ENCODE data around the gene STX7. TPM values are rescaled to one million over a fixed set of nuclear protein-coding genes. Genes with fewer than 3 reads are reported as not detected.

Gene STX7
- total RNA-seq, 1 donor from 2014 or later: 84.5 TPM

GRCh38 chr6:132506869-132507808 is 5.8 kb downstream of the STX7 start:
- DNase-seq: no peak

- DNase-seq: no peak
Measured at GRCh38 chr6:132506461-132506860, 6.5 kb downstream of the STX7 start.

GRCh38 chr6:132505158-132505557 is 7.8 kb downstream of the STX7 start:
- no peak for DNase-seq

- no peak for DNase-seq
Measured at GRCh38 chr6:132504757-132505156, 8.2 kb downstream of the STX7 start.

GRCh38 chr6:132499757-132500156 is 13.2 kb downstream of the STX7 start:
- DNase-seq: no peak

DNA sequence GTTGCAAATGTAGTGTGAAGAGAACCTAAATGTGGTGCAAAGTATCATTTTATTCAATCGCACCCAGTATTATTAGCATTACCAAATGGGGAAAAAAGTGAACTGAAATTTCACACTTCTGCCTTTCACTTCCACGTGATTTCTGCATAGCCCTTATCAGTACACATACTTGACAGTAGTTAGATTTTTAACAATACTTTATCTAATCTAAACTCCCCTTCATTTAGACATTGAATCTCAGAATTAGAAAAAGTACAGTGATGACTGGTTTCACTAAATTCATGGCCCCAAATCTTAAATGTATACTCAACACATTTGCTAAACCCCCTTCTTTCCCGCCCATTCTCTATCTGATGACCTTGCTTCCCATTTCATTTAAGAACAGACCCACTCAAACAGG is 14.3 kb downstream of the STX7 start:
- no peak for DNase-seq

- no peak for DNase-seq
Measured at GRCh38 chr6:132496519-132497180, 16.3 kb downstream of the STX7 start.

DNA sequence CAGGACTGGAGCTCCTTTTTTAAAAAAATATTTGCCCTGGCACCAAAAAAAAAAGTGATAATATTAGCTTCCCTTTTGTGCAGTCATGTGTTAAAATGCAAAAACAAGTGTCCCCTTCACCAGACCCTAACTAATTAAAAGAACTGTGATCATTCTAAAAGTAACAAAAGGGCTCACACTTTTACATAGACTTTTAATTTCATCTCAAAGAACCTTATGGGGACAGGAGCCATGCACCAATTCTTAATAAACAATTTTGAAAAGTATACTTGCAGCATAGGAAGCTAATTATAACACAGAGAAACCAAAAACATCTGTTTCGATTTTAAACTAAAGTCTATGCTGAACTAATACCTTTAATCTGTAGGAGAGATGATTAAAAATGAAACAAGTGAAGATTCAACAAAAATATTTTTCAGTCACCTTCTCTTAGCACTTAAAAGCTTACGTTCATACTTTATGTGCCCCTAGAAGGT is 17.3 kb downstream of the STX7 start:
- DNase-seq: no peak

GRCh38 chr6:132494954-132495353 is 18.0 kb downstream of the STX7 start:
- no peak for DNase-seq

GRCh38 chr6:132491881-132492280 is 21.0 kb downstream of the STX7 start:
- no peak for DNase-seq

DNA sequence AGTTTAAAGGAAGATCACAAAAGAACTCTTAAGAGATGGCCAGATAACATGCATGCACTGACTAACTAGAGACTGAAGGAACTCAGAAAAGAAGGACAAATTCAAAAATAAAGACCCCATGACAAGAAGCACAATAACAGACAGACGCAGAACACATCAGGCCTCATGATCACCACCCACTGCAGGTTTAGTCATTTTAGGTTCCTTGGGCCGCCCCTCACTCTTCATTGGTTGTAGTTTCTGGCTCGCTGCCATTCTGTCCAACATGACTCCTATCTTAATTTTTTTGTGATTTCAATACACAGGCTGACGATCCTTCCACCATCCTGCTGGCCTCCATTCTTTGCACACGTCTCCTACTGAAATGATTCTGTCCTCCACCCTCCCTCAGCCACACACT is 21.6 kb downstream of the STX7 start:
- no peak for DNase-seq

DNA sequence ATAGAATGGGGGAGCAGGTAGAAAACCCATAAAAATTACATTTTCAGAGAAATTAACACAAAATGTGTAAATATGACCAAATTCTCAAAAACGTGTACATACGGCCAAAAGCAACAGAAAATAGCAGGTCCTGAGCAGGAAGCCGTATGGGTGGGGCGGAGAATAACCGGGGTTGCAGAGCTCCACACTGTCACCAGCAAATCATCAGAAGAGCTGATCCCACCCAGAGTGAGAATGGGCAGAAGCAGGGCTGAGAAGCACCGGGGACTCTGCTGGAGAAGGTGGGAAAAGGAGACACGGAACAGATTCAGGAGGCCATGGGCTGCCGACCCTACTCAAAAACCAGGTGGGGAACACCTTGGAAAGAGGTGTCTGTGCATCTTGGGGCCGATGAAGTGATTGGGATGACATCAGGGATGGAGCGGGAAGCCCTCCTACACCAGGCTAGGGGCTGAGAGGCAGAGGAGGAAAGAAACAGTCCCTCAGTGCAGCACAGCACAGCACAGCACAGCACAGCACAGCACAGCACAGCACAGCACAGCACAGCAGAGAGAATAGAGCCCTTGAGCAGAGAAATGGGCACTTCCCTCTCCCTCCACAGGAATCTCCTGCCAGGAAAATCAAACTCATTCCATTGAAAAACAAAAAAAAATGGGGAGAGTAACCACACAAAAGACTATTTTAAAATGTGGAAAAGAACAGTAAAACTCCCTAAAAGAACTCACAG is 22.3 kb downstream of the STX7 start:
- no peak for DNase-seq

- no peak for DNase-seq
Measured at GRCh38 chr6:132490024-132490423, 22.9 kb downstream of the STX7 start.

DNA sequence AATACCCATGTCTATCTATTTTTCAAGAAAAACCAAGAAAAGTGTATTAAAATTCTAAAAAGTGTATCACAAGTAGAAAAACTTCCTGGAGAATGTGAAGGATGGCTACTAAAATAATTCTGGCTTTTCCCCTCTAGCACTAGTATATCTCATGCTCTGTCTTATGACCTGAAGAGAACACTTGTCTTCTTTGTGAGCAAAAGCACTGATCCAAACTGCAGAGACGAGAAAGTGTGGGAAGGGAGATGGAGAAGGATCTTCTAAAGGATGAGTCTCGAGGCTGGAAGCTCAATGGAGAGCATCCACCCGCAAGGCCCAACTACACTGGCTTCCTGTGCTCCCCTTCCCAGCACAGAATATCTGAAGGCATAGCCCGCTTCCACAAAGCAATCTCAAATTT is 23.5 kb downstream of the STX7 start:
- no peak for DNase-seq

DNA sequence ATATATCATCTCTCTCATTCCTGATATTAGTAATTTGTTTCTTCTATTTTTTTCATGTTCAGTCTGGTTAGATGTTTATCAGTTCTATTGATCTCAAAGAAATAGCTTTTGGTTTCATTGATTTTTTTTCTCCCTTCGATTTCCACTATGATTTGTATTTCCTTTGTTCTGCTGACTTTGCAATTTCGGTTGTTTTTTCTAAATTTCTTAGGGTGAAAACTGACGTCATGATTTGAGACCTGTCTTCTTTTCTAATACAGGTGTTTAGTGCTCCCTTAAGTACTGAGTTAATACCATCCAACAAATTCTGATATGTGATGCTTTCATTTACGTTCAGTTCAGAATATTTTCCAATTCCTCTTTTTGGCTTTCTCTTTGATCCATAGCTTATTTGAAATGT is 25.2 kb downstream of the STX7 start:
- DNase-seq: no peak

GRCh38 chr6:132484680-132485018 is 28.3 kb downstream of the STX7 start:
- no peak for DNase-seq

DNA sequence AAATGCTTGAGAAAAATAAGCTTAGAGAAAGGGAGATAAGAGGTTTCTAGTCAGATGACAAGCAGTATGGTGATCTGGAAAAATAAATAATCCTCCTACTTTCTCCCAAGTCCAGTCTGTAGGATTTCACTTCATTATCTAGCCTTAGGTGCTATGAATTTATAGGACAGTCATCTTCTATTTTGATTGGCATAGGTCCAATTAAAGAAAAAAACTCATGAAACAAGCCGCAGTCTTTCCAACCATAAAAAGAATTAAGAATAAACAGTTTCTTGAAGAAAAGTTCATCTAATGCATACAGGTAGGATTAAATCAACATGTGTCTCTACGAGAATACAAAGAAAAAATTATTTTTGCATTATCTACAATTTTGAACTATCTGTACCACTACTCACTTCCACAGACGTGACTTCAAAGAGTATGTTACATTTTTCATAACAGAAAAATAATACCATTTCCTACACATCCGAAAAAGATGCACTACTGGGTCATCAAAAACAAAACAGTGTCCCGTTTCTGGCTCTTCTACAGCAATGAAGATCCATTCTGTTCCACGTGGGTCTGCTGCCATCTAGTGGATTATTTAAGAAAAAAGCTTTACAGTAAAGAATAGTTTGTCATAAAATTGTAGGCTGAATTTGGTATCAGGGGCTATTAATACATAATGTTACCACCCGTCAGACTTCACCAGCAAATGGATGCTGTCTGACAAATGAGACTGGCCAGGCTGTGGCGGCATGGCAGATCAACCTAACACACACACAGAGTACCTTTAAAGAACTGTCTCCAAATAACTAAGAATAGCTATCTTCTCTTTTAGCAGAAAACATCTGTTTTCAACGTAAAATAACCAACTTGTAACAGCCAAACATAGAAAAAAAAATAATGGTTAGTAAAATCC is 28.9 kb downstream of the STX7 start:
- DNase-seq: no peak

GRCh38 chr6:132482581-132482980 is 30.3 kb downstream of the STX7 start:
- DNase-seq: no peak

- no peak for DNase-seq
Measured at GRCh38 chr6:132481189-132481588, 31.7 kb downstream of the STX7 start.

DNA sequence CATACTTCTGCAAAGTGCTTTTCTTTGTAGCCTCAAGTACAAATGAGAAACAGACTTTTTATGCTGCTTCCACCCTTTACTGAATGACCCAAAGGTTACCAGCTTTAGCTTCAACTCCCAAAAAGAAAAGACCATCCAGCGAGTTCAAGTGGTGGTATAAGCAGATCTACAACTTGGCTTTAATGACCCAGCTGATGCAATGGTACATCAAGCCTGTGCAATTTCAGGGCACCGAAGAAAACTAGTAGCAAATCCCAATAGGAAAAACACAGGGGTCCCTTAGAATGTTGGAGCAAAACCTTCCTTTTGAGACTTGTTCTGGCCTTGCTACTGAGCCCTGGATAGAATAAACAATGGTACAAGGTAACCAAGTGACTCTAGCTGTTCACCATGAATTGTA is 33.8 kb downstream of the STX7 start:
- DNase-seq: no peak

GRCh38 chr6:132478674-132479073 is 34.2 kb downstream of the STX7 start:
- DNase-seq: no peak

GRCh38 chr6:132478266-132478665 is 34.6 kb downstream of the STX7 start:
- DNase-seq: no peak

Data from occipital lobe (tissue), 2 donors.